GM19023 (cell line): ENCODE measurements around the gene KCP.
"Not testable (repeated sequence)": the region's sequence is repeated elsewhere in the genome, so short reads cannot be mapped to it uniquely, and the experiment has no call there.

ENCODE experiments used
- ATAC-seq: cut with Tn5 transposase; IDR thresholded peaks from one replicate; pipeline ENCODE4 v1.9.1; 2021; ENCODE audit warnings: mild to moderate bottlenecking, moderate library complexity; ENCODE audit not compliant: unreplicated experiment

KCP gene

DNA sequence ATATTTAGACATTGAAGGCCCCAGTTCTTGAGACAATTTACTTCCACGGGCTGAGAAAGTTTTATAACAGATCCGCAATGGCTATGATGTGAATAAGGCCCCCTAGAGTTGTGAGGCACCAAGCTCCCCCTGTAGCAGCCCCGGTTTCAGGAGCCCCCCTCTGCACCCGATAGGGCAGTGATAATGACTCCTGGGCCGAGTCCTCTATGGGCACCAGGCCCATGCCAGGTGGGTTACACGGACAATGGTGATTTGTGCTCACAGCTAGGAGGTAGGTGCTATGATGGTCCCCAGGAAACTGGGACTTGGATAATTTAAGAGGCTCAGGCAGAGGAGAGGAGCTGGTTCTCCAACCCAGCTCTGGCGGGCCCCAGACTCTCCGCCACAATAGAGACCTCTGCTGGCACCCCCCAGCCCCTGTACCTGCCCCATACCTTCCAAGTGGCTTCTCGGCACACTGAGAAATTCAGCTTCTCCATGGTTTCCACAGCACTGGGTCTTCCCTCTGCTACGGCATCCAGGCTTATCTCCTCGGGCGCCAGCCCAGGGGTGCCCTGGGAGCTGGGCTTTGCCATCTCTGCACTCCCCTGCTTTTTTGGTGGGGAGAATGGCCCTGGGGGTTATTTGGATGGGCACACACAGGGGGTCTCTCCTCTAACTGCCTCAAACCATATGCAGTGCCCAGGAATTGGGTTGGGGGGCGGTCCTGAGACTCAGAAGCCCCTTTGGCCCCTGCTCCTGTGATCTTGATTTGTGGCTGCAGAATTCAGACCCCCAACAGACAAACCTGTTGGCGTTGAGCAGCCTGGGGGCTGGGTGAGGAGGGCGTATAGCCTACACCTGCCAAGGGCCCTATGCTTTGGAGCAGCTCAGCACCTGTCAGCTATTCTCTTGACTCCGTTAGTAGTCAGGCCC is 12.2 kb upstream of the KCP start:
- ATAC-seq, result no peak

DNA sequence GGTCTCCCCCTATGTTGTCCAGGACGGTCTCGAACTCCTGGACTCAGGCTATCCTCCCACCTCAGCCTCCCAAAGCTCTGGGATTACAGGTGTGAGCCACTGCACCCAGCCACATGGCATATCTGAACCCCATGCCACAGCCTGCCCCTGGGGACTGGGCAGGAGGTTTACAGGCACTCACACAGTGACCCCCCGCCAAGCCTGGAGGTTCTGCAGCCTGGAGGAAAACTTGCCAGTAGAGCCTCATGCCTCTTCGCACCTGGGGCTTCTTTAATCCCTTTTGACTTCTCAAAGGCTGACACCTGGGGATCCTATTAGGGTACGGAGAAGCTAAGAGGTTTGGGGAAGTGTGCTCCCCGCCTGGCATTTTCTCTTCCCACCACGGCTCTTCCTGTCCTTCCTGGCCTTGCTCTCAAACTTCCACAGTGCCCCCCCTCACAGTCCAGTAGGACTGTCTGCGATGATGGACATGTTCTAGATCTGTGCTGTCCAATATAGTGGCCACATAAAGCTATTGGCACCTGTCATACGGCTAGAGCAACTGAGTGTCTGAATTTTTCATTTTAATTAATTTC is 11.4 kb upstream of the KCP start:
- no peak for ATAC-seq

DNA sequence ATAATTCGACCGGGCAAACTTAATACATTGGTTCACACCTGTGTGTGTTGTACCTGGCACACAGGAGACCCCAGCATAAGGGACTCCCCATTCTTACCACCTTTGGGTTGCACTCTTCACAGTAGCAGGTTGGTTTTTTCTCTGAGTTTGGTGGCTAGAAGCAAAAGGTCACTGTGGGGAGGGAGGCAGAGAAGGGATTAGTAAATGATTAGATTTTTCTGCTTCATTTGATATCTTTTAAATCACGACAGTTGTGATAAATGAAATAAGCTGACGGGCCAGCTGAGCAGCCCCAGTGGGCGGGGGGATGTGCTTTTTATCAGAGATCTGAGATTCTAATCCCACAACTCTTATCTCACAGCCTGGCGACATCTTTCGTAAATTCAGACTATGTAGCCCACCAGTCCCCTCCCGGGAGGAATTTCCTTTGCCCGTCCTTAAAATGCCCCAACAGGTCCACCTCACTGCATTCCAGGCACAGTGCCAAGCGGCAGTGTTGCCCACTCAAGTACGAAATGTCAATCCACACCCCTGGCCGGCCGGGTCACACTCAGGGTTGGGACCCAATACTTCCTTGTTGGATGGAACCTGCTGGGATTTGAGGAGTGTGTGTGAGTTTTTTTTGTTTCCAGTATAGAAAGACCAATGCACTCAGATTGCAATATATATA is 10.5 kb upstream of the KCP start:
- ATAC-seq, result no peak

DNA sequence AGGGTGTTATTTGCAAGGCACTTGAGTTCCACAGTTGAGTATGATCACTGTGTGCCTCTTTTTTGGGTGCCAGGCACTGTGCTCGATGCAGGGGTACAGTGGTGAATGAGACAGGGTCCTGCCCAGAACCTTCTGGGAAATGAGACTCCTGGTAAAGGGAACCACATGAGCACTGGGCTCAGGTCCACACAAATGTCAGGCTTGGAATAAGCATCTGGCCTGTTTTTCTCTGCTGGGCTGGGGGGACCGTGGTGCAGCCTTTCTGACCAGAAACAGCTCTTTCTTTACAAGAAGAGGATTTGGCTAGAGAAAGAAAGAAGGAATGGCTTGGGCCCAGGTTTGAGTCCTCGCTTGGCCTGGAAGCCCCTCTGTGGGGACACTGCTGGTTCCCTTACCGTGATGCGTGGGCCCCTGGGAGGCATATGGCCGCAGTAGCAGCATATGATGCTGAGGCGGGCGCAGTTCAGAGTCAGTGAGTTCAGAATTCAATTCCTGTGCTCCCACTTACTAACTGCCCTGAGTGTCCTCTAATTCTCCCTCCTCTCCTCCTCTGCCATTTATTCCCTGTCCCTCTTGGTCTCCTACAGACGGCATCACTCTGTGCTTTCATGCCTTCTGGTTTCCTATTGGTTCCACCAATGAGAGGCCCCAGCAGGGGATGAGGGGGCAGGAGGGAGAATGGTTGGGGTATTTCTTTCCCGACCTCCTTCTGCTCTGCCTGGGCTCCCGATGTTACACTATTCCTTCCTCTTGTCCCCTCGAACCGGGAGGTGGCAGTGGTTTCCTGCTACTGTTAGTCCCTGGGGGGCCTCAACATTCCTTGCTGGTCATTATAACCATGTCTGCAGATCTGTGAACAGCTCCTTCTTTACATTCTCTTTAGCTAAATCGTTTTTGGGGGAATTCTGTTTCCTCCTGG is 9.6 kb upstream of the KCP start:
- no peak for ATAC-seq

DNA sequence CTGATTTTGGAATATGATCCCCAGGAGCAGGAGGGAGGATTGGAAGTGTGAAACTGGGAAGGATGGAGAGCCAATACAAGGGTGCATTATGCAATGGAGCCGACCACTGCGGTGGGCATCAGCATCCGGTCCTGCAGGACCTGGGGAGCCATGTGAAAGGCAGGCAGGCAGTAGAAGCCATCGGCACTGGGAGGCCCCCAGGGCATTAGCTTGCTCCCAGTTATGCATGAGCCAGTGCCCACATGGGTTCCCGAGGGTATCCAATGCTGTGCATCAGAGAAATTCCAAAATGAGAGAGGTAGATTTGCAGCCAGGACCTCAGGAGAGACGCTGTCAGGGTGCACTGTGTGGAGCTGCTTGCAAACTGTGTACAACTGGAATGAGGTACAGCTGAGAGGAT is 8.7 kb upstream of the KCP start:
- ATAC-seq, result no peak

DNA sequence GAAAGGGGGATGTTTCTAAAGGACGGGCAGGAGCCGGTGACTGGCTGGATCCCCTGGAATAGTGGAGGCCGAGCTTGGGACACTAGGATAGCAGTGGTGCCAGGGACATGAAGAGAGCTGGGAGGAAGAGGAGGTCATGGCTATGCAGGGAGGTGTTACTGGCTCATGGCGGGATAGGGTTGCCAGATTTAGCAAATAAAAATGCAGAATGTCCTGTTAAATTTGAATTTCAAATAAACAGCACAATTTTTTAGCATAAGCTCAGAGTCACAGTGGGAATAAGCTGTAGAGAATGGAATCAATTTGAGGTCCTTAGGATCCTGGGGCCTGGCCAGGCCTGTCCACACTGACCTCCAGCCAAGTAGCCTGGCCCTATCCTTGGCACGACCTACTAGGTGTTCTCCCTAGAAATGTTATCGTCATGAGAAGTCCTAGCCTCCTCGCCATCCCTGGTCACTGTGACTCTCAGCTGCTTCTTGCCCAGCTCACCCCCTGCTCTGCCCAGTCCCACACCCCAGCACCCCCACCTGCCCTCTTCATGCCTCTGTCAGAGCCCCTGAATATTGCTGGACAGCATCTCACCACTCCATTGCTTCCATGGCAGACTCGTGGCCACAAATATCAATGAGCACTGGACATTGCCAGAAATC is 7.6 kb upstream of the KCP start:
- no peak for ATAC-seq

DNA sequence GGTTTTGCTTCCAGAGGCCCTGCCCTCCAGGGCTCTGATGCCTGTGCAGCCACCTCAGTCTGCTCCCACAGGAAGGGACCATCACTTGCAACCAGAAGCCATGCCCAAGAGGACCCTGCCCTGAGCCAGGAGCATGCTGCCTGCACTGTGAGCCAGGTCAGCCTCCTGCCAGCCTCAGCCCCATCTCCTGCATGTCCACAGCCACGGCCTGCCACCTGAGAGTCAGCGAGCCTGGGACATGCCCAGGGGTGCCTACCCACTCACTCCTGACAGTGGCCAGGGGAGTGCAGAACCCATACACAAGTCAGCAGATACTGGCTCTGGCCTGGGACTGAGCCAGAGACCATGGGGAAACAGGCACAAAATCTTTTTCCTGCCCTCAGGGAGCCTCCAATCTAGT is 6.6 kb upstream of the KCP start:
- no peak for ATAC-seq

DNA sequence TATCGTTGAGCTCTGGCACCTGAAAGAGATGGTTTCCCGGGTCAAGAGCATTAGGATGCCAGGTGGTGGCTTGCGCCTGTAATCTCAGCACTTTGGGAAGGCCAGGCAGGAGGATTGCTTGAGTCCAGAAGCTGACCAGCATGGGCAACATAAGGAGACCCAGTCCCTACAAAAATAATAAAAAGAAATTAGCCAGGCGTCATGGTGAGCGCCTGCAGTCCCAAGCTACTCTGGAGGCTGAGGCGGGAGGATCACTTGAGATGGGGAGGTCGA is 6.1 kb upstream of the KCP start:
- ATAC-seq, result no peak

DNA sequence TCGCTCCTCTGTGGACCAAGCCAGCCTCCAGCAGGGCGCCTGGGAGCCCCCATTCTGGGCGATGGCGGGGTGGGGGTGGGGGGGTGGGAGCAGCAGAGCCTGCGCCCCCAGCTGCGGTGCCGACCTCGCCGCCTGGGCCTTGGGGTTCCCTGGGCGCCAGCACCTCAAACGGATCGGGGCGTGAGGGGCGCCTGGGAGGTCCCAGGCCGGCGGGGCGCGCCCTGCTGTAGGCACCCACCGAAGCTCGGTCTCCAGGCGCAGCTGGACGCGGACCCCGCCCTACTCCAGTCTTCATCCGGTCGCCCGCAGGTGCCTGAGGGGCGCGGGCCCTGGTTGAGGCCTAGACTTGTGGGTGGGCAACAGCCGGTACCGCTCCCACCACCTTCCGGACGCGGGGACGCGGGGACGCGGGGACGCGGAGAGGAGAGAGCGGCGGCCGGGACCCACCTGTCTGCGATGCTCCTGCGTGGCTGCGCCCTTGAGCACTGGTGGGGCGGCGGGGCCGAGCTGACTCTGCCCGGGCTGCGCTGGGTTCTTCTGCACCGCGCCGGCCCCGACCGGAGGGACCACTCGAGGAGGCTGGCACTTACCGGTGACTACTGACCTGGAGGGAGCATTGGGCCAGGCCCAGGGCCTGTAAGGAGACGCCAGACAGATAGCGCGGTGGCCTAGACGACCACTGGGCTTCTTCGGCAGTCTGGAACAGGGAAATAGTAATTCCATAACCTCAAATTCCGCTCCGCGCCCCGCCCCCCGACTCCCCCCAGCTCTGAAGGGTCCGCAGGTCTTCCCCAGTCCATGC is 5.5 kb upstream of the KCP start:
- ATAC-seq, result no peak

DNA sequence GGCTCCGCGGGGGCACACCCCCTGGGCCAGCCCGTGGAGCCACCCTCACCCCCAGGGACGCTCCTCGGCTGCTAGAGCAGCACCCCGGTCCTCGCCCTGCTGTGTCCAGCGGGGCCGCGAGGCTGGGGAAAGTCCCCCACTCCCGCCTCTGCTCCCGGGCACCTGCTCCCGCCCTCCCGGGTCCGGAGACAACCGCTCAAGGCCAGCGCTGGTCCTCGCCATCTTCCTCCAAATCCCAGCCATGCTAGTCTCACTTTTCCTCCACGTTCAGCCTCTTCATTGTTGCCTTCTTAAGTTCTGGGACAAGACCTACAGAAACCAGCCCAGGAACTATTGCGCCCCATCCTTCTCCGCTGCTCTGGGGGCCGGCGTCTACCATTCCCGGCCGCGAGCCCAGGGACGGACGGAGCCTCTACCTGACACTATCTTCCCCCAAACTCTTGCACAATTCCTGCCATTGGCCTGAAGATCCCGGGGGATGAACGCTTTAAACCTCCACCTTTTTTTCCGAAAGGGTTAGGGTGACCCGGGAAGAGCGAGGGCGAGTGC is 4.8 kb upstream of the KCP start:
- ATAC-seq, result no peak

DNA sequence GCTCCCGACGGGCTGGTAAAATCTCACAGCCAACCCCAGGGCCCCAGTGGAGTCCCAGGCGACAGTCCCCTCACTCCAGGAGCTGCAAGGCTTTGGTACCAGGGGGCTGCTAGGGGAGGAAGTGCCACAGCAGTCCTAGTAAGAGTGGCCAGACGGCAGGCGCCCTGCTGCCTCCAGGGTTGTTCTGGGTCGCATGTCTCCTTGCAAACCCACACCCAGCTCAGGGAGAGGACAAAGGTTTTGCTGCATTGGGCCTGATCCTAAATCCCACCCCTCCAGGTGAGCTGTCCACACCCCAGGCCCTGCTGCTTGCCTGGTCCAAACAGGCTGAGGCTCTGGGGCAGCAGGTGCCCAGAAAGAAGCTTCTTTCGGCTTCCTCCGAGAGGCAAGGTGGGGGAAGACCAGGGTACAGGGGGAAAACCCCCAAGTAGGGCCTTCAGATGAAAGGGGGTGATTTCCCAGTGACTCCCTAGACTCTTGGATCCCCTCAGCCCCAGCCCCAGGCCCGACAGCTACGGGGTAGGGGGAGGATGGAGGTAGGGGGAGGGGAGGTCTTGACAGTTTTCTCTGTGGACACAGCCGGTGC is 4.2 kb upstream of the KCP start:
- peak; percentile 59 for ATAC-seq

DNA sequence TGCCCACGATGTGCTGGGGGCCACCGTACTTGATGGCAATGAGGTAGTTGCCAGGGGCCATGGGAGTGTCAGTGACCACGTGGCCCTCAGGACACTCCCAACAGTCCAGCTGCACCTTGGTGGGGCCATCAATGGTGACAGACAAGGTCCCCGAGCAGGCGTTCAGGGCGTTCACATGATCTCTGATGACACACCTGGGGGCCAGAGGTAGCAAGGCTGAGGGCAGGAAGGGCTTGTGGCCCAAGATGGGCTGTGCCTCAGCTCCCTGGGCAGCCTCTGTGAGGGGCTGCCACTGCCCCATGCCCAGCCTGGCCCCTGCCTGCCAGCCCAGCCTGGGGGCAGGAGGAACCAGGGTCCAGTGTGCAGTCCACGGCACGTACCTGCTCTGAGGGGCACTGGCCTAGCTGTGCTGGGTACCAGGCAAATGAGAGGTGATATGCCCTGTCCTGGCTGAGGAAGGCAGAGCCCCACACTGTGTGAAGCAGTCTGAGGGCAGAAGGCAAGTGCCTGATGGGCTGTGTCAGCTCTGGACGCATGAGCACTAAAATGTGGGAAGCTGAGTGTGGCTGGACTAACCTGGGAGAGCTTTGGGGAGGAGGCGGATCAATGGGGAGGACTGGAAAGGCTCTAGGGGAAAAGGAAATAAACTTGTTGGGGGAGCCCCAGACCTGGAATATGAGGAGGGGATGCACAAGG is 3.5 kb upstream of the KCP start:
- ATAC-seq, result no peak

DNA sequence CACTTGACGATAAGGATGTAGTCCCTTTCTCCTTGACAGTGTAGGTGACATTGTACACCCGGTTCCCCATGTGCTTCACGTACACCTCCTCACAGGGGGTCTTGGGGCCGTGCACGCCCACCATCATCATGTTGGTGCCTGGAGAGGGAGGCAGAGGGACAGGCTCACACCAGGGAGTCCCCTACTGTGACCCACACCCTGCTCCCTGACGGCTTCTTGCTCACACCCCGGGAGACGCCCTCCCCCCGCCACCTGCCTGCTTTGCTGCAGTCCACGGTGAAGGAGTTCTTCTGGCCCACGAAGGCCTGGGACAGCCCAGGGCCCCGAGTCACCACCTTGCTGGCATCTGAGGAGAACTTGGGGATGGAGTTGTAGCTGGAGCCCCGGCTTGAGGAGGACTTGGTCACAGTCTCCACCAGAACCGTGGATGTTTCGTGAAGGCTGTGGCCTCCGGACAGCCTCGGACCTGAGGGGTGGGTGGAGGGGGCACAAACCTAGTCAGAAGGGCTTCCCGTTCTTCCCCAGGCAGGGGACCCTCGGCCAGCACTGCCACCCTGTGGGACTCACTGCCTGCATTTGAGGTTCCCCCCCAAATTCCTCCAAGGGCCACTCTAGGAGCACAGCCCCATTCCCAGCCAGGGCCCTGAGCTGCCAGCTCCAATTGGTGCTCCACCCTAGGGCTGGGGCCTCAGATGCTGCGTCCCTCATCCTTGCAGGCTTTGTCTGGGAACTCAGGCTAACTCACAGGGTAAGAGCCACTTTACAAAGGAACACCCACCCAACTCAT is 2.4 kb upstream of the KCP start:
- not testable (repeated sequence) for ATAC-seq

DNA sequence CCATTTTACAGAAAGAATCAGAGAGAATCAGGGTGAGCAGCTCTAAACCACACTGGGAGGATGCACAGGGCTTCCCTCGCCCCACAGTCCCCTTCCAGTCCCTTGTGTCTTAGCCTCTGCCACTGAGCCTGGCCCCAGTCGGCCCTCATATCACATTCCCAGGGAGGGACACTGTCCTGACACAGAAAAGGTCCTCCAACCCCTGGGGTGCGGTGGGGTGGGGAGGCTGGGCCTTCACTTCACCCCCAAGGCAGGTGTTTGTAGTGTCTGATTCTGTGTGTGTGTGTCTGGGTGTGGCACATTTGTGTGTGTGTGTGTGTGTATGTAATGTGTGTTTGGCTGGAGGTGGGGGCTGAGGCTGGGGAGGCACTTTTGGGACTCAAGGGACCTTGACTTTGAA is 1.8 kb upstream of the KCP start:
- ATAC-seq, result no peak

DNA sequence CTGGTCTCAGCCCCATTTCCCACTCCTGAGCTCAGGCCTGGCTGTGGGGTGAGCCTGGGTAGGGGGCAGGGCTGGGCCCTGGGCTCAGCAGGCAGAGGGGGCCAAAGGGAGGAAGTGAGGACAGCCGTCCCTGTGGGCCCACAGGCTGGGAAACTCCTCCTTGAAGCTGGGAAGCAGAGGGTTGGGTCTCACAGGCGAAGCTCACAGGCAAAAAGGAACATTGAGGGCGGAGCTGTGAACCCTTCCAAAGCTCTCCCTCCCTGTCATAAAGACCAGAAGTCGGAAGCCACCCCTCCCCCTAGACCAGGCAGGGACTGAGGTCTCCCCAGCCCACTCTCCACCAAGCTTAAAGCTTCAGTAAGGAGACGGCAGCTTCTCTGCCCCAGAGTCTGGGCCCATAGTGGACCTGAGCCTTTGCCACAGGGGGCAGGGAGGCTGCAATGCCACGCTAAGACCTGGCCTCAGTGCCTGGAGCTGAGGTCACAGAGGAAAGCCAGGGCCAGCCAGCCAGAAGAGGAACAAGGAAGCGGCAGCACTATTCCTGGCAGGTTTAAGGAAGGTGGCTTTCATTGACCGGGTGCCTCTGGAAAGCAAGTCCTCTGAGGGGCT is 1.0 kb upstream of the KCP start:
- ATAC-seq, result no peak

DNA sequence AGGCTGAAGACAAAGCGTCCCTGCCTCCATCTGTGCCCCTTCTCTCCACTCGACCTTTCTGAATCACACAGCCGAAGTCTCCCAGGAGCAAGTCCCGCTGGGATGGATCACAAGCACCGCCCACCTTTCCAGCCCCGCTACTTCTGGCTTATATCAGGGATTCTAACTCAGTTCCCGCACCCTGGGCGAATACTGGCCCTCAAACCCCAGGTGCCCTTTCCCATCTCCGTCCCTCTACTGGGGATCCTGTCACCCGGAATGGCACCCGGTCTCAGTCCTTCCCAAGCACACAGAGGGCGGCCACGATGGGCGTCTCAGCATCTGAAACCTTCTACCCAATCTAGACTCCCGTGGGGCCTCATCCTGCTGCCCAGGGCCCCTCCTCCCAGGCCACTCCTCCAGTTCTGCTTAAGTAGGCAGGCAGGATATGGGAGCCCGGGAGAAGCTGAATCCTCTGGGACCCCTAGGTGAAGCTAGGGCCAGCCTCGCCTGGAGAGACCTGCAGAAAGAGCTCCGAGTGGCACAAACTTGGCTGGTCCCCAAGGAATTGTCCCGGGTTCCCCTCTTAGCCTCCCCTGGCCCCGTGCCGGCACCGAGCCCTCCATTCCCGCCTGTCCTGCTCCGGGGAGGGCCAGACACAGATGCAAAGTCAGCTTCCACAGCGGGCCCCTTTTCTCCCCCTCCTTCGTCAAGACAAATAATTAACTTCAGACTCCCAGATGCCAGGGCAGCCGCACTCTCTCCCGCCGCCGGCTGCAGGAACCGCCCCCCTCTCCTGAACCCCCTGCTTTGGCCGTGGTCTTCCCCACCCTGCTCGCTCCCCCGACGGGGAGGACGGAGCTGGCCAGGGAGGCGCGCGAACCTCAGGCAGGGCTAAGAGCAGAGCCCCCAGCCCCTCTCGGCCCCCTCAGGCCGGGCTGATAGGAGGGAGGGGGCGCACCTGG is 612 bp downstream of the KCP start:
- ATAC-seq, result no peak
